ENCODE measurements around the gene ATG9B. TPM values are rescaled to one million over a fixed set of nuclear protein-coding genes. Genes with fewer than 3 reads are reported as not detected.

ATG9B gene, protein sequence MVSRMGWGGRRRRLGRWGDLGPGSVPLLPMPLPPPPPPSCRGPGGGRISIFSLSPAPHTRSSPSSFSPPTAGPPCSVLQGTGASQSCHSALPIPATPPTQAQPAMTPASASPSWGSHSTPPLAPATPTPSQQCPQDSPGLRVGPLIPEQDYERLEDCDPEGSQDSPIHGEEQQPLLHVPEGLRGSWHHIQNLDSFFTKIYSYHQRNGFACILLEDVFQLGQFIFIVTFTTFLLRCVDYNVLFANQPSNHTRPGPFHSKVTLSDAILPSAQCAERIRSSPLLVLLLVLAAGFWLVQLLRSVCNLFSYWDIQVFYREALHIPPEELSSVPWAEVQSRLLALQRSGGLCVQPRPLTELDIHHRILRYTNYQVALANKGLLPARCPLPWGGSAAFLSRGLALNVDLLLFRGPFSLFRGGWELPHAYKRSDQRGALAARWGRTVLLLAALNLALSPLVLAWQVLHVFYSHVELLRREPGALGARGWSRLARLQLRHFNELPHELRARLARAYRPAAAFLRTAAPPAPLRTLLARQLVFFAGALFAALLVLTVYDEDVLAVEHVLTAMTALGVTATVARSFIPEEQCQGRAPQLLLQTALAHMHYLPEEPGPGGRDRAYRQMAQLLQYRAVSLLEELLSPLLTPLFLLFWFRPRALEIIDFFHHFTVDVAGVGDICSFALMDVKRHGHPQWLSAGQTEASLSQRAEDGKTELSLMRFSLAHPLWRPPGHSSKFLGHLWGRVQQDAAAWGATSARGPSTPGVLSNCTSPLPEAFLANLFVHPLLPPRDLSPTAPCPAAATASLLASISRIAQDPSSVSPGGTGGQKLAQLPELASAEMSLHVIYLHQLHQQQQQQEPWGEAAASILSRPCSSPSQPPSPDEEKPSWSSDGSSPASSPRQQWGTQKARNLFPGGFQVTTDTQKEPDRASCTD
- polyA plus RNA-seq (2011; rRNA removed) (0.06 and 0.19 TPM in 2 replicates), polyA plus RNA-seq (2017; fragmentation: RNase III; extraction: RNeasy Plus Mini Kit Qiagen cat#74134 plus additional on column Dnase treatment) (0.17 to 0.23 TPM (median 0.21 TPM) in 3 replicates), polyA minus RNA-seq (2011; rRNA and poly(A)+ RNA removed) (not detected in 2 replicates)
- polyA plus RNA-seq (2012; cell fraction: cytosol; rRNA removed) = 0.25 and 0.26 TPM in 2 replicates
- polyA plus RNA-seq (2012; cell fraction: nucleus; rRNA removed) = 1.8 and 2.5 TPM in 2 replicates

DNA sequence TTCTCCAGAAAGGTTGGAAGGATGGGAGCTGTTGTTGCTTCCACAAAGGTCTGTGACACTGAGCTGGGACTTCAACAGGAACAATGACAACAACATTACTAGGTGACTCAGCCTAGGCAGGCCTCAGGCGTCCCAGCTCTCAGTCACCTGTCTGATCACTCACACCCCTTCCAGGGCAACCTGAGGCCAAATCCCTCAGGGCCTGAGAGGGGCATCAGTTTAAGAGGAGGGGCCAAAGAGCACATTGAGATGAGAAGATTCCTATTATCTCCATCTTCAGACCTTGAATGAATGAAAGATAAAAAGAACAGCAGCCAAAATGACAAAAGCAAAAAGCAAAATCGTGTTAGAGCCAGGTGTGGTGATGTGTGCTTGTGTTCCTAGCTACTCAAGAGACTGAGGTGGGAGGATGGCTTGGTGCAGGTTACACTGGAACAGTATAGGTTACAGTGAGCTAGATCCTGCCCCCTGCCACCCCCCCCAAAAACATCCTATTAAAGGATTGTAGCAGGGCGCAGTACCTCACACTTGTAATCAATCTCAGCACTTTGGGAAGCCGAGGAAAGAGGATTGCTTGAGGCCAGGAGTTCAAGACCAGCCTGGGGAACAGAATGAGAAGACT, at the start of gene ATG9B:
ATG9B (minus strand) TSS at position 60 of the 622 bp plus-strand sequence. CDS start 71 bp downstream, outside the sequence.
- WGBS (ENCODE audit: missing lambda C conversion rate) = 59% methylated on average over 4 of the region's 4 CpGs
- DNase-seq (ENCODE audit: low read depth in 1 of 2, low spot score in 1 of 2) (no peak), ATAC-seq (no peak), FAIRE-seq (no peak)
- no peak within 1 kb of the TSS for H3K4me2 ChIP-seq
- TF ChIP-seq HOXA7 (CRISPR knock-in tag; IDR thresholded peaks at IDR 0.05) = no peak
- TF ChIP-seq TFCP2L1 (CRISPR knock-in tag; IDR thresholded peaks at IDR 0.05) = no peak
- TF ChIP-seq, protein P1, sequence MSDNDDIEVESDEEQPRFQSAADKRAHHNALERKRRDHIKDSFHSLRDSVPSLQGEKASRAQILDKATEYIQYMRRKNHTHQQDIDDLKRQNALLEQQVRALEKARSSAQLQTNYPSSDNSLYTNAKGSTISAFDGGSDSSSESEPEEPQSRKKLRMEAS (IDR thresholded peaks at IDR 0.05) = no peak
- no peak for TF ChIP-seq JUNB (IDR thresholded peaks at IDR 0.05)
- no peak for TF ChIP-seq NR3C1 (IDR thresholded peaks at IDR 0.05)
- no peak for TF ChIP-seq NFE2L2 (conservative IDR thresholded peaks at IDR 0.05; ENCODE audit: low read length)
- TF ChIP-seq HOXB13 (CRISPR knock-in tag; IDR thresholded peaks at IDR 0.05; ENCODE audit: low read depth) = no peak
- TF ChIP-seq, protein P2, sequence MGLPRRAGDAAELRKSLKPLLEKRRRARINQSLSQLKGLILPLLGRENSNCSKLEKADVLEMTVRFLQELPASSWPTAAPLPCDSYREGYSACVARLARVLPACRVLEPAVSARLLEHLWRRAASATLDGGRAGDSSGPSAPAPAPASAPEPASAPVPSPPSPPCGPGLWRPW (IDR thresholded peaks at IDR 0.05) = no peak
- TF ChIP-seq, protein P3, sequence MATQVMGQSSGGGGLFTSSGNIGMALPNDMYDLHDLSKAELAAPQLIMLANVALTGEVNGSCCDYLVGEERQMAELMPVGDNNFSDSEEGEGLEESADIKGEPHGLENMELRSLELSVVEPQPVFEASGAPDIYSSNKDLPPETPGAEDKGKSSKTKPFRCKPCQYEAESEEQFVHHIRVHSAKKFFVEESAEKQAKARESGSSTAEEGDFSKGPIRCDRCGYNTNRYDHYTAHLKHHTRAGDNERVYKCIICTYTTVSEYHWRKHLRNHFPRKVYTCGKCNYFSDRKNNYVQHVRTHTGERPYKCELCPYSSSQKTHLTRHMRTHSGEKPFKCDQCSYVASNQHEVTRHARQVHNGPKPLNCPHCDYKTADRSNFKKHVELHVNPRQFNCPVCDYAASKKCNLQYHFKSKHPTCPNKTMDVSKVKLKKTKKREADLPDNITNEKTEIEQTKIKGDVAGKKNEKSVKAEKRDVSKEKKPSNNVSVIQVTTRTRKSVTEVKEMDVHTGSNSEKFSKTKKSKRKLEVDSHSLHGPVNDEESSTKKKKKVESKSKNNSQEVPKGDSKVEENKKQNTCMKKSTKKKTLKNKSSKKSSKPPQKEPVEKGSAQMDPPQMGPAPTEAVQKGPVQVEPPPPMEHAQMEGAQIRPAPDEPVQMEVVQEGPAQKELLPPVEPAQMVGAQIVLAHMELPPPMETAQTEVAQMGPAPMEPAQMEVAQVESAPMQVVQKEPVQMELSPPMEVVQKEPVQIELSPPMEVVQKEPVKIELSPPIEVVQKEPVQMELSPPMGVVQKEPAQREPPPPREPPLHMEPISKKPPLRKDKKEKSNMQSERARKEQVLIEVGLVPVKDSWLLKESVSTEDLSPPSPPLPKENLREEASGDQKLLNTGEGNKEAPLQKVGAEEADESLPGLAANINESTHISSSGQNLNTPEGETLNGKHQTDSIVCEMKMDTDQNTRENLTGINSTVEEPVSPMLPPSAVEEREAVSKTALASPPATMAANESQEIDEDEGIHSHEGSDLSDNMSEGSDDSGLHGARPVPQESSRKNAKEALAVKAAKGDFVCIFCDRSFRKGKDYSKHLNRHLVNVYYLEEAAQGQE (IDR thresholded peaks at IDR 0.05) = no peak
- no peak for TF ChIP-seq HDAC2 (IDR thresholded peaks at IDR 0.05)
- TF ChIP-seq MAFK (IDR thresholded peaks at IDR 0.05; ENCODE audit: partially characterized antibody) = no peak
- no peak for TF ChIP-seq TP53 (CRISPR knock-in tag; IDR thresholded peaks at IDR 0.05)
- no peak for TF ChIP-seq CHD2 (IDR thresholded peaks at IDR 0.05; ENCODE audit: low read length, partially characterized antibody)
- TF ChIP-seq, protein P4, sequence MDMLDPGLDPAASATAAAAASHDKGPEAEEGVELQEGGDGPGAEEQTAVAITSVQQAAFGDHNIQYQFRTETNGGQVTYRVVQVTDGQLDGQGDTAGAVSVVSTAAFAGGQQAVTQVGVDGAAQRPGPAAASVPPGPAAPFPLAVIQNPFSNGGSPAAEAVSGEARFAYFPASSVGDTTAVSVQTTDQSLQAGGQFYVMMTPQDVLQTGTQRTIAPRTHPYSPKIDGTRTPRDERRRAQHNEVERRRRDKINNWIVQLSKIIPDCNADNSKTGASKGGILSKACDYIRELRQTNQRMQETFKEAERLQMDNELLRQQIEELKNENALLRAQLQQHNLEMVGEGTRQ (IDR thresholded peaks at IDR 0.05) = no peak
- no peak for TF ChIP-seq EHMT2 (IDR thresholded peaks at IDR 0.05; ENCODE audit: low read depth)
- TF ChIP-seq, protein P5, sequence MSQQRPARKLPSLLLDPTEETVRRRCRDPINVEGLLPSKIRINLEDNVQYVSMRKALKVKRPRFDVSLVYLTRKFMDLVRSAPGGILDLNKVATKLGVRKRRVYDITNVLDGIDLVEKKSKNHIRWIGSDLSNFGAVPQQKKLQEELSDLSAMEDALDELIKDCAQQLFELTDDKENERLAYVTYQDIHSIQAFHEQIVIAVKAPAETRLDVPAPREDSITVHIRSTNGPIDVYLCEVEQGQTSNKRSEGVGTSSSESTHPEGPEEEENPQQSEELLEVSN (IDR thresholded peaks at IDR 0.05; ENCODE audit: borderline replicate concordance, low read depth) = no peak
- TF ChIP-seq ZC3H11A (IDR thresholded peaks at IDR 0.05) = no peak
- no peak for TF ChIP-seq ZFP36 (IDR thresholded peaks at IDR 0.05; ENCODE audit: borderline replicate concordance, partially characterized antibody)
- no peak for TF ChIP-seq RFX5 (IDR thresholded peaks at IDR 0.05)
- POLR2A ChIA-PET = no interaction called here
- H3K27ac ChIP-seq = 0 out of 6 replicates have a peak within 1 kb of the TSS, but pooled peaks of 1 of the 2 experiments have one; percentile 13
- peaks cover 16% of the 10 kb centered on the region; the same call in 2 of the 3 replicates for H3K4me1 ChIP-seq
- no peak within 1 kb of the TSS for H3K4me3 ChIP-seq
- no peaks in the 10 kb centered on the region for H3K9me3 ChIP-seq
- CTCF ChIA-PET = interaction anchor here (0.9 to 9.0 kb wide), 8 partner anchors 12 to 126 kb away, joined by 3 to 110 read pairs (median 4); no protein-coding TSS in a partner anchor

Measured in A549 (cell line).